ENCODE results near the gene VAC14.

Gene VAC14

GRCh38 chr16:70740914-70741782, 59.8 kb downstream of the VAC14 start:
- DNase-seq = no peak

DNA sequence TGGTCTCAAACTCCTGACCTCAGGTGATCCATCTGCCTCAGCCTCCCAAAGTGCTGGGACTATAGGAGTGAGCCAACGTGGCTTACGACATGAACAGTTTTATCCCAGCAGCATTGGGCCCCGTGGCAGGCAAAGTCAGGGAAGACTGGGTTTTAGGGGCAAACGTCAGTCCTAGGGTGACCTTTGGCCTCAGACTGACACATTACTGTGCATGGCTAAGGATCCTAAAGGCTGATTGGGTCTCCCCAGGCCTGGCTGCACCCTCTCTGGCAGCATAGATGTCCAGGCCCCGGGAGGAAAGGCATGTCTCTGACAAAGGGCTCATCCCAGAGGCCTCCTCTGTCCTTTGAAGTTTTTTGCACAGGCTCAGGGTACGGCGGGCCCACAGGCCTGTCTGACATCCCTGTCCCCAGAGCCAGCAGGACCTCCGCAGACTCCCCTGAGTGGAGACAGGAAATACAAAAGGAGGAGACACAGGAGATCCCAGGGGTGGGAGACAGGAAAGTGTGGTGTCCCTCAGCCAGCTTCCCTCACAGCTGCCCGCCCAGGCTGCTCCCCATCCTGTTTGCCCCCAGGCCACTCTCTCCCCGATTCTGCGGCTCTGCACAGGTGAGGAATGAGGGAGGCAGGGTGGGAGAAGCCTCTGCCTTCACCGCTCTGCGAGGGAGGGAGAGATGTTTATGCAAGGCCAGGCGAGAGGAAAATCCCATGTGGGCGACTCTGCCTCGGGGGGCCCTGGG, 60.6 kb downstream of the VAC14 start:
- DNase-seq = no peak

GRCh38 chr16:70739389-70739788, 61.6 kb downstream of the VAC14 start:
- no peak for DNase-seq

GRCh38 chr16:70738083-70738977, 62.6 kb downstream of the VAC14 start:
- no peak for DNase-seq

GRCh38 chr16:70737377-70738082, 63.4 kb downstream of the VAC14 start:
- peak; percentile 48 for DNase-seq

DNA sequence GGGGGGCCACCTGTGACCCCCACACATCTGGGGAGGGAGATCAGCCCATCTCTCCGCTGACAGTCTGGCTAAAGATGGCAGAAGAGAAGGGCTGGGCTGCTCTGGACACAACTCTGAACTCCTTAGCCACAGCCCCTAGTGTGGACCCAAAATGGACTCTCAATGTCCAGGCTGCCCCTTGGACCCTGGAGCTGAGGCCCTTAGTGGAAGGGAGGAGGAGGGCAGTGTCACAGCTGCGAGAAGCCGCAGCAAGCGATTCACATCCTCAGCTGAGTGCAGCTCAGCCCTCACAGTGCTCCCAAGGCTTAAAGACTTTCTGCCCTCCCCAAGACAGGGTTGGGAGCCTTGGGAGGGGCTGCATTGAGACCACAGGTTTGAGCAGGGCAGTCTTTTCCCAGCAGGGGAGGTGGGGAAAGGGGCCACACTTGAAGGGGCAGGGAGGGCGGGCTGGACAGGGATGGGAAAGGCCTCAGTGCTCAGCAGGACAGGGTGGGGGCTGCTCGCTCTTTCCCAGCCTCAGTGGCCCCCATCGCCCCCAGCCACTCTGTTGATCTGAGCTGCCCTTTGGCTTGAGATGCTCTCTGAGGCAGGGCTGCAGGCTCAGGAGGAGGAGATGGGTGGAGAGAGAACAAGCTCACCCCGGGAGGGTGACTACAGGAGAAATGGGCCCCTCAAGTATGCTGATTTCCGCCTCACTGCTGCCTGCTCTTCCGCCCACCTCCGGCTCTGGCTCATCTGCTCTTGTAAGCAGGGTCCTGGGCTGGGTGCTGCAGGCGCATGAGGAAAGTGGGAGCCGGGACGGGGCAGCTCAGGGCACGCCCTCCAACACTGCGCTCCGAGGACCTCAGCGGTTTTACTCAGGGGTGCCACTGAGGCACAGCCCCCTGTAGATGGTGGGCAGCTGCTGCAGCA, 64.2 kb downstream of the VAC14 start:
- DNase-seq = no peak

DNA sequence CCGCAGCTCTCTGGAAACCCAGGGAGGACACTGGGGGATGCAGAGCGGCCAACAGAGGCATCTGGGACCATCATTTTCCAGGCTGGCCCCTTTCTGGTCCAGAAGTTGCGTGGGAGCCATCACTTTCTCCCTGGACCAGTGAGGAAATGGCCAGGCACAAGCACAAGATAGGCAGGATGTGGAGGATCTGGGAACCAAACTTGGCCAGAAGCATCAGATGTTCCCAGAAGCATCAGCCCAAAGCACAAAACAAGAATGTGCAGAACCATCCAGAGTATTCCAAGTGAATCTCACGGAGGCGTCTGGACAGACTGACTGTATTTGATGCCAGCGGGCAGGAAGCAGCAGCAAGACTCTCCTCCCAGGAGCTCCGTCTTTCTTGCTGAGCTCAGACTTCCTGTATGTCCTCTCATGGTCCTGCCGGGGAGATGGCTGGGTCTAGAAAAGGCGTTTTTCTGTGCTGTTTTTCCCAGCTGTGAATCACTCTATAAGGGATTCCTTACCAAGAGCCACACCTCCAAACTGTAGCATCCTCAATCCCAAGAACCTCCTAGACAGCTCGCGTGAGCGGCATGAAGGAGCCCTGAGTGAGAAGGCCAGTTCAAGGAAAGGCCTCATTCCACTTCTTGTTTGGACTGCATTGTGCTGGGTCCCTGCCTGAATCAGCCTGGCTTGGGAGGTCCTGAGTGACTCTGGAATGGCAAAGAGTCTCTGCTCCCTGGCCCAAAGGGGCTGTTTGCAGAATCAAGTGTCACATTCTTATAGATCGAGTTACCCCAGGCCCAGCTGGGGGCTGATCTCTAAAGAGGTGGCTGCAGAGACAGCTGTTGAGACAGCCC, 65.6 kb downstream of the VAC14 start:
- DNase-seq = no peak

DNA sequence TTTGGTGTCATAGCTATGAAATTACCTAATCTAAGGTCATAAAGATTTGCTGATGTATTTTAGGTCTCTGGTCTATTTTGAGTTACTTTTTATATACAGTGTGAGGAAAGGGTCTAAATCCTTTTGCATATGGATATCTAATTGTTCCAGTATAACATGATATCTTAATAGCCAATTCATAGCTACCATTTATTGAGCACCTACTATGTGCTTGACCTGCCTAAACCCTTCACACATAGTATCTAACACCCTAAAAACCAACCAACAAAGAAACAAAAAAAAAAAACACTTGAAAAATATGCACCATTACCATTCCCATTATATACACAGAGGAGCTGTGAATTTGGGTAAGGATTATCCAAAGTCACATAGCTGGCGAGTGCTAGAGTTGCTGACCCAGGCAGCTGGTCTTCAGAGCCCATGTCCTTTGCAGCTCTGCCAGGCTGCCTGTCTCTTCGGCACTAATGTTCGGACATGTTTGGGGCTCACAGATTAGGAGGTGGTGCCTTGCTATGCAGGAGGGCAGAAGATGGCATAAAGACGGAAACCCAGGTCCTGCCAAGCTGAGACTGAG, 66.3 kb downstream of the VAC14 start:
- DNase-seq = no peak

GRCh38 chr16:70730944-70731343, 70.0 kb downstream of the VAC14 start:
- DNase-seq = no peak

DNA sequence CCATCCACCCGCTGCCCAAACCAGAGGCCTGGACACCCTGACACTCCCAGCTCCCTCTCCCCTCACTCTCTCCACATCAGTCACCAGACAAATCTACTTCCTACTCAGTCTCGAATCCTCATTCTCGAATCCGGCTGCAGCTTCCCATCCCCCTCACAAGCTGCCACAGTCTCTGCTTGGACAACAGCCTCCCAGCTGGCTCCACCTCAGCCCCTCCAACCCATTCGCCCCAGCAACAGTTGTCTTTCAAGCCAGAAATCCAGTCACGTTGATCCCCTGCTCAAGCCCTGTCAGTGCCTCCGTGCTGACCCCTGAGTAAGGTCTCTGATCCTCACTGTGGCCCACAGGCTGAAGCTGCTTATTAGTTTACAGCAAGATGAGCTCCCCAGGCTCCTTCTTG, 70.9 kb downstream of the VAC14 start:
- no peak for DNase-seq

DNA sequence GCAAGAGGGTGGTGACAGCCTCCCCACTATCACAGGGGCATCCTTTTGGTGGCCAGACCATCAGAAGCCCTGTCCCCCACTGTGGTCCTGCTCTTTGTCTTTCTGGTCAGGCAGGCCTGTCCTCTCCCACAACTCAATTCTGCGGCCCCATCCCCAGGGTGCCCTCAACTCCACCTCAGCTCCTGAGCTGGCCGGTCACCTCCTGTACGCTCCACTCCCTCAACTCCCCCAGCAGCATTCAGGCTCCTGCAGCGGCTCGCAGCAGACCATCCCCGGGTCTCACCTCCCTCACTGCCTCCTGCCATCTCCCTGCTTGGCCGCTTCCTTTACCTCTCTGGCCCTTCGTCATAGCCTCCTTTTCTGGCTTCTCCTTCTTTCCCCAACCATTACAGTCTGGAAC, 71.7 kb downstream of the VAC14 start:
- DNase-seq = no peak

GRCh38 chr16:70728150-70728549, 72.8 kb downstream of the VAC14 start:
- DNase-seq = no peak

GRCh38 chr16:70726892-70727361, 74.0 kb downstream of the VAC14 start:
- DNase-seq = no peak

GRCh38 chr16:70725912-70726828, 74.8 kb downstream of the VAC14 start:
- no peak for DNase-seq

DNA sequence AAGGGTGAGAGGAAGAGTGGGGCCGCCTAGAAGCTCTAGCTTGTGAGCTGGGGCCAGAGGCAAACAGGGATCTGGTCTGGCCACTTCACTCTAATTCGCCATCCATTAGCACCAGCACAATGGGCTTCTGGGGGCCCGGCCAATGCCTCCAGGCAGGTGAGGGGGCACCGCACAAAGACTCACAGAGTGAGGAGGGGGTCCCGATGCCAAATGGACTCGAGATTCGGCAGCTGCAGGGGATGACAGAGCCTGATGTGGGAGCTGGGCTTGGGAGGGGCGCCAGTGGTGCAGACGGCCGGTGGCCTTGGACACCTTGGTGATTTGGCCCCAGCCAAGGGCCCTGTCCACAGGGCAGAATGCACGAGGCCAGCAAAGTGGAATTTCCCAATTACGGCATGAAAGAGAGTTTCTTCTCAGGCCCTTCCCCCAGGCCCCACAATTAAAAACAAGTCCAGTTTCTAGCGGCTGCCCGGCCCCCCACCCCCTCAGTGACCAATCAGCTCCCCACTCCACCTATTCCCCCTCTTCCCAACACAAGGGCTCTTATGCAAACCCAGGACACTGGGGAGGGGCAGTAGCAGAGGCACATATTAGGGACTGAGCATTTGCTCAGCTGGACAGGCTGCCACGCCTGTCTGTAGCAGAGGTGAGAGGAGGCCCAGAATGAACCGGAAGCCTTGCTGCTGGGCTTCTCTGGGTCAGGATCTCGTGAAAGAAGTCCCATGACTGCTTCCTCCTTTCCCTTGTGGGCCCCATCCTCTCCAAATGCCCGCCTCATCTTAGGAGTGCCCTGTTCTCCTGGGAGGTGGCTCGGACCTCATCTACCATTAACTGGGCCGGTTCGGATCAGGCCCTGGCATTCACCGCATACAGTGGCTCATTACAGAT, 75.7 kb downstream of the VAC14 start:
- DNase-seq = no peak

DNA sequence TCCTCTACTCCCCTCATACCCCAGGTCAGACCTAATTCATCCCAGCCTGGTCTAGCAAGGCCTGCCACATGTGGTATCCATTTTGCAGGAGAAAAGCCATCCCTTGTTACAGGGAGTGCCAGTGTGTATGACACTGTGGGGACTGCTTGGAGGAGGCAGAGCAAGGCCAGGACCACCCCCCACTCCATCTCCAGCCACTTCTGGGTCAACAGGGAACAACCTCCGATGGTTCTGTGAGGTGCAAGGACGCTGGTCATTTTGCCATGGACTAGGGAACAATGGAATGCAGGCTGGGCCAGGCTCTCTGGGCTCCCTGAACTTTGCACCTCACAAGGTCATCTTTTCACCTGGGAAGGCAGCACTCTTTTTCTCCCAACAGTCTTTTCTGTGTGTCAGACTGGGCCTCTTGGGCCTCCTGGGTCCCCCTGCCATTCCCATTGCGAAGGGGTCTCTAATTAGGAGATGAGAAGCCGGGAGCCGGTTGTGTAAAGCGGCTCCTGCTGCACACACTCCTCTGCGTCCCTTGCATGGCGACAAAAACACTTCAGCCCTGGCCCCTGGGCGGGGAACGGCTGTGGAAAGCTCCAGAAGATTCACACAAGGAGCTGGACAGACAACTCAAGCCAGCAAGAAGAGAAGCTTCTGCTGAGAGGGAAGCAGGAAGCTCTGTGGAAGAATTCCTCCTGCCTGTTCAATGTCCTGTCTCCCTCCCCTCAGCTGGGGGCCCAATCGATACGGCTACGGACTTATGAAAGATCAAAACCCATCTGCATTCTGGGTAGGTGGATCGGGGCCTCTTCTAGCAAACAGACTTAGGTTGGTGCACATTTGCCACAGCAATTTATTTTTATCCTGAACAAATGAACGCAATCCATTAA, 76.6 kb downstream of the VAC14 start:
- DNase-seq = no peak

GRCh38 chr16:70723740-70724145, 77.2 kb downstream of the VAC14 start:
- DNase-seq = no peak
